Small intestine (tissue), 7 donors: ENCODE measurements around the gene RBMS1. TPM values are rescaled to one million over a fixed set of nuclear protein-coding genes. Genes with fewer than 3 reads are reported as not detected.

Experiments used
- DNase-seq, 2 donors: peaks; one replicate each; pipeline versions ENCODE4 v3.0.0 to v3.0.0-alpha.2; 2013
- FAIRE-seq: peaks from 2 replicates; lab custom pipeline; 2012; peaks lifted over from hg19 to GRCh38; lab: Jason Lieb, UNC
- H3K27ac ChIP-seq, 3 donors: one replicate each; pipeline ENCODE4 v1.5.1; 2013; ENCODE audit warnings: low read length in 2 of 3, mild to moderate bottlenecking in 2 of 3, control low read depth in 1 of 3, inconsistent platforms in 1 of 3, low read depth in 1 of 3, moderate library complexity in 1 of 3
- H3K27me3 ChIP-seq, 3 donors: one replicate each; pipeline ENCODE4 v1.6.1; 2013; ENCODE audit warnings: low read length in 3 of 3, inconsistent platforms in 1 of 3; ENCODE audit not compliant: control insufficient read depth in 3 of 3, insufficient read depth in 3 of 3
- H3K36me3 ChIP-seq, 3 donors: one replicate each; pipeline ENCODE4 v1.6.1; 2013; ENCODE audit warnings: low read length in 3 of 3, inconsistent platforms in 1 of 3, low read depth in 1 of 3, mild to moderate bottlenecking in 1 of 3, moderate library complexity in 1 of 3; ENCODE audit not compliant: control insufficient read depth in 3 of 3, insufficient read depth in 2 of 3
- H3K4me1 ChIP-seq, 3 donors: one replicate each; pipeline ENCODE4 v1.6.1; 2013; ENCODE audit warnings: low read length in 2 of 3, inconsistent platforms in 1 of 3, low read depth in 1 of 3, mild to moderate bottlenecking in 1 of 3, moderate library complexity in 1 of 3; ENCODE audit not compliant: control insufficient read depth in 3 of 3, insufficient read depth in 2 of 3
- H3K4me3 ChIP-seq, 3 donors: one replicate each; pipeline ENCODE4 v1.5.1; 2013; ENCODE audit warnings: low read length in 3 of 3, control low read depth in 1 of 3, inconsistent platforms in 1 of 3, low read depth in 1 of 3, mild to moderate bottlenecking in 1 of 3, moderate library complexity in 1 of 3
- H3K9me3 ChIP-seq, 2 donors: one replicate each; pipeline ENCODE4 v1.6.1; 2013; ENCODE audit warnings: low read depth in 1 of 2, low read length in 1 of 2; ENCODE audit not compliant: control insufficient read depth in 2 of 2, insufficient read depth in 1 of 2
- WGBS, 3 donors: extraction: QIAGEN DNeasy Blood & Tissue Kit; methylation state at CpG; one replicate each; pipeline ENCODE4 v1.1.7; 2013; 5-methylcytosine and 5-hydroxymethylcytosine counted together
- polyA plus RNA-seq, 4 donors: library from polyadenylated mRNA; stranded (reverse) in 3 of 4; unstranded in 1 of 4; fragments of 200-250 nt in 3 of 4; fragments of 120-200 nt in 1 of 4; gene quantifications; one replicate each; pipeline versions ENCODE4 v1.2.1 to v1.2.3, GENCODE V29; 2013
- donor health status: healthy with polysubstance abuse.
- donor health status: control.
- donor health status: control.
- donor health status: Bipolar disorder and iron deficiency.
- donor health status: healthy.

The RBMS1 gene
- polyA plus RNA-seq, 4 donors = 2.0 to 21.4 (median 10.1) TPM

DNA sequence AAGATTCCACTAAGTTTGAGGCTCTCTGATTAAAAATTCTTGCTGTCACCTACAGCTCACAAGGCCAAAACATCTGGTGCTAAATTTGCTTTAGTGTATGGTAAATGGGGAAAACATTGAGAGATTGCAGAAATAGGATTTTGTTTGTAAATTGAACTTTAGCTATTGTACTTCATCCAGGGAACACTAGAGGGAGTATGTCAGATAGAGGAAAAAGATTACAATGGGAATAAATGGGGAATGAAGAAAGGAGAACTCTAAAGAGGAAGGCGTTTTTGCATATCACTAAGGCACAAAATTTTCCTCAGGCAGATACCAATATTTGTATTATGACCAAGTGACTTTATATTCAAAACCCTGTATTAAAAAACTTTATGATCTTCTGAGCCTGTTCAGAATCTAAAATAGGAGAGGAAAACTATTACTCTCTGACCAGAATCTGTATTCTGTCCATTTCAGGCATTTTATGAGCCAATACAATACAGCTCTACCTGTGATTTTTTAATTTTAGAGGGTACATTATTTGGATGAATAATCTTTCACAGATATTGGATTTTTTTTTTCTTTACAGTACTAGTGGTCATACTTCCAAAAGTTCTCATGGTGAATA lies 241.2 kb downstream of the RBMS1 start:
- H3K36me3 ChIP-seq = no peaks in the 10 kb centered on the region
- FAIRE-seq (no peak), DNase-seq (peak; percentile 48 to 51)
- no peaks in the 10 kb centered on the region for H3K9me3 ChIP-seq
- no peaks in the 10 kb centered on the region for H3K4me1 ChIP-seq
- H3K27ac ChIP-seq = no peak overlapping the region
- H3K4me3 ChIP-seq = no peak overlapping the region
- 6 to 12% (median 11%) methylated on average over 1 of the region's 1 CpG for WGBS, 3 donors
- no peaks in the 10 kb centered on the region for H3K27me3 ChIP-seq

DNA sequence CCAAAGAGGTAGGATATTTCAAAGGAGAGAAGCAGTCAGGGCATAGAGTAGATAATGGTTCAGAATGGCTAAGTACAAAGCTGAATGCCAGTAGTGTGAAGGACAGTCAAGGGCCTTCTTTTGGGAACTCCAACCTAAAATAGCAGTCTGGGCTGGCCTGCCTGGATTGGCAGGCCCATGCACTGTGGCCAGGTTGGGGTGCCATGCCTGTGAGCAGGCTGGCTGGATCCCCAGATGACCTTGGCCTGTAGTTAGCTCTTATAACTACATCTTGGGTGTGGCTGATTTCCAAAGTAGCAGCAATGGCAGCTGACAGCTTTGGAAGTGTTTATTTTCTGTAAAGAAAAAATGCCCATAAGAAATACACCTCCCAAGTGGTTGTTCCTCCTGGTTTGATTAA lies 242.0 kb downstream of the RBMS1 start:
- DNase-seq = peak in 1 of 2 donors; percentile 29

DNA sequence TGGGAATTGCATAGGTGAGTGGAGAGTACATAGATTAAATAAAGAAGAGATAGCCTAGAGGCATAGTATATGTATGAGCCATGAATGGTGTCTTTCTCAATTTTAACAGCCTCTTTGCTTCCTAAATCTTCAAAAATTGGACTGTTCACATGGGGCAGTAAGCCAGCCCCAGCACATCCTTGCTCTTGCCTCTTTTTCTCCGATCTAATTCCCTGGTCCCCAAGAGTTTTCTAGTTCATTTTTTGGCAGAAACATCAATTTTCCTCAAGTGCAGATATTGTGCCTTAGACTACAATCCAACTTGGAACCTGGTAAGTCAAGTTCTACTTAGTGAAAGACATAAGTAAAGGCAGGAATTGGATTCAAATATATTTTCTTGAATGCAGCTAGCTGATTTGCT lies 243.7 kb downstream of the RBMS1 start:
- FAIRE-seq (no peak), DNase-seq (no peak)
- H3K27ac ChIP-seq = no peak overlapping the region
- no peaks in the 10 kb centered on the region for H3K36me3 ChIP-seq
- H3K27me3 ChIP-seq = no peaks in the 10 kb centered on the region
- H3K4me3 ChIP-seq = no peak overlapping the region
- H3K9me3 ChIP-seq = no peaks in the 10 kb centered on the region
- peaks cover 0 to 6% (median 2%) of the 10 kb centered on the region in 3 donors for H3K4me1 ChIP-seq
- 79 to 95% (median 93%) methylated on average over 1 of the region's 1 CpG for WGBS, 3 donors

More for the DNA sequence above, 242.0 kb downstream of the RBMS1 start:
- Histone ChIP-seq H3K4me1 (no peaks in the 10 kb centered on the region), H3K27me3 (no peaks in the 10 kb centered on the region), H3K36me3 (no peaks in the 10 kb centered on the region), H3K4me3 (no peak overlapping the region), H3K27ac (no peak overlapping the region), H3K9me3 (no peaks in the 10 kb centered on the region)
- FAIRE-seq = no peak

DNA sequence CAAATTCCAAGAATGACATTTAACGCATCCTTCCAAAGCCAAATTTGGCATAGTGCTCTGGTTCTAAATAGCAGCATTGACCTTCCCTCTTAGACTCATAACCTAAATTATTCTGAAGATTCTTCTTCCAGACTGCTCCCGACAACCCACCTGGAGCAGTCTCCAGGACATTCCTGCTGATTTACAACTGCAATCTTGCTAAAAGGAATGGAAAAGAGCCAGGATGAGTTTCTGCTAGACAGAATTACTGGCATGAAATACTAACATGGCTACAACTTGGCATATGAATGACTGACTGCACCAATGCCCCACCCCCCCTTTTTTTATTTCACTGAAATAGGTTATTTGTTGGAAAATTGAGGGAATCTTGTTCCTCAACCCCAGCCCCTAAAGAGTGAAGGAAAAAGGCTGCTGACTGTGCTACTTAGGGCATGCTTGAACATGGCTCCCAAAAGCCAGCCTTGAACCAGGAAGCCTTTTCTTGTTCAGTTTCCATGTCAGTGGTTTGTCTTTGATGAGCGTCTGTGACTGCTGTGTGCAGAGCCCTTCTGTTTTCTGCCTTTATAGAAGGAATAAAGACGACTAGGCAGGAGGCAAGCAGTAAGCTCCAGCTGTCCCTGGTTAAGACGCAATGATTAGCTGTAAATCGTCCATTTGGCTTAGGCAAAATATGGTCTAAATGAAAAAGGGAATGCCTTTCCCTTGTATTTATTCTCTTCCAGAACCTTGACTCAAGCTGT lies 246.1 kb downstream of the RBMS1 start:
- Histone ChIP-seq H3K27ac (no peak overlapping the region), H3K9me3 (no peaks in the 10 kb centered on the region), H3K4me1 (peaks cover 0 to 6% (median 2%) of the 10 kb centered on the region in 3 donors), H3K27me3 (no peaks in the 10 kb centered on the region), H3K4me3 (no peak overlapping the region), H3K36me3 (no peaks in the 10 kb centered on the region)
- FAIRE-seq = no peak
- WGBS, 3 donors = 87 to 92% (median 90%) methylated on average over 6 of the region's 6 CpGs
- no peak for DNase-seq

DNA sequence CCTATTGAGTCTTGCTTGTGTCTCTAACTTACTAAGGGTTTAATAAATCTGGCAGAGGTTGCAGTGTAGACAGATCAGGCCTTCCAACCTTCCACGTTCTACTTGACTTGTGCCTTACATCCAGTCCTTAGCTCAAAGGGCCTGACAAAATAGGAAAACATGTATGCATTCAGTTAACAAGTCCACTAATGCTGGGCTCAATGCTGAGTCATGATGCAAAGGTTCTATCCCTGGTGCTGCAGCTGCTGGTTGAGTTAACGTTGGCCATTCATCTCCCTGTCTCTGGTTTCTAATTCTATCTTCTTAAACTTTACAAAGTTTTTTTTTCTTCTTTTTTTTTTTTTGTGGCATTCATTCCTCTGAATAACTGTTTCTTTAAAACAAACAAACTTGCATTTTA lies 247.3 kb downstream of the RBMS1 start:
- H3K4me3 ChIP-seq = no peak overlapping the region
- H3K9me3 ChIP-seq = no peaks in the 10 kb centered on the region
- peaks cover 2 to 6% (median 3%) of the 10 kb centered on the region in 3 donors for H3K4me1 ChIP-seq
- H3K27me3 ChIP-seq = no peaks in the 10 kb centered on the region
- 56 to 76% (median 67%) methylated on average over 2 of the region's 2 CpGs for WGBS, 3 donors
- FAIRE-seq (no peak), DNase-seq (peak in 1 of 2 donors; percentile 31)
- no peaks in the 10 kb centered on the region for H3K36me3 ChIP-seq
- no peak overlapping the region for H3K27ac ChIP-seq

DNA sequence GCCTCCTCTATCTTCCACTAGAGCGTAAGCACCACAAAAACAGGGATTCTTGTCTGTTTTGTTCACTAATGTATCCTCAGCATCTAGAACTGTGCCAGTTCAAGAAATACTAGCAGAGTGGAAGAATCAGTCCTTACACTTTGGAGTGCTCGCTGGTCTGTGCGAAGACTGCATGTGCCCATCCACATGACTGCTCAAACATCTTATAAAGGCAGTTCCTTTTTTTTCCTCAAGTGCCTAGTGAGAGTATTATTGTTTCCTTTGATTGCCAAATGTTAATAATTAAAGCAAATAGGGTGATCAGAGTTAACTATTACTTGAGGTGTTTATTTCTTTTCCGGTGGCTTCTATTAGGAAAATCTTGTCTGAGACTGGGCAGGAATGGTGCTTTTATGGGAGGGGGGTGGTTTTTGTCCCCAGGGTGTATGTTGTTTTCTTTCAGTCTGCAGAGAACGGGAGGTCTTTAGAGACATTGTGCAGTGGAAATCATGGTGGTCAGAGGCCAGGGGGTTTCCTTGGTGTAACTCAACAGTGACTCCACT lies 247.9 kb downstream of the RBMS1 start:
- no peak for DNase-seq
- Histone ChIP-seq H3K27me3 (no peaks in the 10 kb centered on the region), H3K36me3 (no peaks in the 10 kb centered on the region), H3K9me3 (no peaks in the 10 kb centered on the region), H3K27ac (no peak overlapping the region), H3K4me3 (no peak overlapping the region), H3K4me1 (peaks cover 2 to 6% (median 3%) of the 10 kb centered on the region in 3 donors)
- 44 to 73% (median 55%) methylated on average over 5 of the region's 5 CpGs for WGBS, 3 donors
- FAIRE-seq = no peak

DNA sequence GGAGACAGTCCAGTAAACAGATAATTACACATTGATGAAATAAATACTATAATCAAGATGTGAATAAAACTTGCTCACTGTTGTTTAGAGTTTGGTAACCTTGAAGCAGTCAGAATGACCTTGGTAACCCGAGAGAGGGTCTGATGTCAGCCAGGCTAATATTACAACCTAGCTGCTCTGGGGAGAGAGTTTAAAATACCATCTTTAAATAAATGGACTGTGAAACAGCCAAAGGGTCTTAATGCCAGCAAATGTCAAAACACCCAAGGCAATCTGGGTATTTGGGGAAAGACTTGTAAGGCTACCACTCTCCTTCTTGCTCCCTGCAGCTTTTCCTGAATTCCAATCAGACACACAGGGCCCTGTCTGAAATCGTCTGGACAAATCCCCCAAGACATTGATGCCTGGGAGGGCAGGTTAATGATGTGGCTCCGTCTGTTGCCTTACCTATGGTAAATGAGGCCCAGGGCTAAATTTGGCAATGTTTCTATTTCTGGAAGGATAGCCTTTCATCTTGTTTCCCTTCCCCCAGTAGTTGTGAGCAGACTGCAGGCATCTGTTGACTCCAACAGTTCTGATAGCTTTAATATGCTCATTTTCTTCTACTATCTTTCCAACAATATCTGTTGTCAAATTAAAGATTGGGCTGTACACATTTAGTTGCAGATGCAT lies 250.6 kb downstream of the RBMS1 start:
- no peak overlapping the region for H3K4me3 ChIP-seq
- WGBS, 3 donors = 67 to 73% (median 70%) methylated on average over 3 of the region's 3 CpGs
- H3K36me3 ChIP-seq = no peaks in the 10 kb centered on the region
- DNase-seq (no peak), FAIRE-seq (no peak)
- H3K27ac ChIP-seq = no peak overlapping the region
- no peaks in the 10 kb centered on the region for H3K27me3 ChIP-seq
- no peaks in the 10 kb centered on the region for H3K9me3 ChIP-seq
- H3K4me1 ChIP-seq = peaks cover 2 to 6% (median 3%) of the 10 kb centered on the region in 3 donors
